NCI-H345 (cell line): Measurements from ENCODE around the gene LYPD6.
A peak's percentile ranks its signal among the peaks of the same experiment; 100 is the strongest.

Experiments
- DNase-seq: peaks from one replicate; lab custom pipeline; 2025; lab: John Stamatoyannopoulos, UW

The LYPD6 gene

DNA sequence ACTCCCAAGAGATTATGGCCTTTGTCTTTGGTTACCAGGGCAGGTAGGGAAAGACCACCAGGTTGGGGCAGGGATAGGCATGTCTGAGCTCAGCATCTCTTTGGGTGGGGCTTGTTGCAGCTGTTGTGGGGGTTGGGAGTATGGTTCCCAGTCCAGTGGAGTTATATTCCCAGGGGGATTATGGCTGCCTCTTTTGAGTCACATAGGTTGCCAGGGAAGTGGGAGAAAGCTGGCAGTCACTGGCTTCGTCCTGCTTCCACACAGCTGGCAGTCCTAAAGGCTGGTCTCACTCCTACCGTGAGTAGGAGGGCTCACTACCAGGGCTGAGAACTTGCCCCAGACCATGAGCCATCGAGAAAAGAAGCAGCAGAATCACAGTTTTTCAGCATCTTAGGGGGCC lies 79.1 kb downstream of the LYPD6 start:
- peak; percentile 86 for DNase-seq

DNA sequence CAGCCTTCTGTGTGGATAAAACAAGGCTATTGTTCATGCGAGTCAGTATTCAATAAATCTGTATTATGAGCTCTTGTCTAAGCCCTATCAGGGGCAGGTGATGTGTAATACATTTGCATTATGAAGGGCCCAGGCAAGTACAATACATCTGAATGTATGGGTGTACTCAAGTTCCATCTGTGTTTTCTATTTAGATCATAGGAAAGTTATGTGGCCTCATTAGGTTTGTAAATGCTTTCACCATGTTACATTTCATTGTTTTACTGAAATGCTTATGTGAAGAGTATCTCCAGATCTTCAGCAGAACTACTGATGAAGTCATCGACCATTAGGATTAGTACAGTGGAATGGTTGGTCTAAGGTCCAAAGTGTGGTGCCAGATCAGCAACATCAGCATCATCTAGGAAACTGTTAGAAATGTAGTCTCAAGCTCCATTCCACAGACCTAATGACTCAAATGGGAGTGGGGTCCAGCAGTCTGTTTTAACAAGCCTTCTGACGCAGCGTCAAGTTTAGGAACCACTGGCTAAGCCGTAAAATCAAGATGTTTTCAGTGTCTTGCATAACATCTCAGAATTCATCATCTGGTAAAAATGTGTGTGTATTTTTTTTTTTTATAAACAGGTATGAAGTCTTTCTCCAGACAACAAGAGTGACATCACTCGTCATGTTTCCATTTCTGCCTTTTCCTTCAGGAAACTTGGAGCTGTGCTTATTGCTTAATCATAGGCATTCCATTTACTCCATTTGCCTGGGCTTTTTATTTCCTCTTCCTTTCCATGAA lies 80.5 kb downstream of the LYPD6 start:
- peak; percentile 77 for DNase-seq

DNA sequence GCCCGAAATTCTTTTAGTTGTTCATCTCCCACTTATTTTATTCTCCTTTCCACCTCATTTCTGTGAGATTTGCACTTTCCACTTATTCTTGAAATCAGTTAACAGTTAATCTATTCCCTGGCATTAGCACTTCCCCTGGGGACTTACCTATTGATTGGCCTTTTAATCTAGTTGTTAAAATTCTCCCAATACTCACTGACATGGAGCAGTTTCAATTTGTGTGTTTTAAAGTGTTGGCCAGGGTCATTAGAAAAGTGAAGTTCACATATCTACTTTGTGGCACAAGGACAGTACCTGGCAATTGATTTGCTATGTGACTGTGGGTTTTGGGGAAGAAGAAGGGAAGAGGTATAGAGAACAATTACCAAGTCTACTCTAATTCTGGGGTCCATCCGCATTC lies 83.1 kb downstream of the LYPD6 start:
- DNase-seq: no peak

DNA sequence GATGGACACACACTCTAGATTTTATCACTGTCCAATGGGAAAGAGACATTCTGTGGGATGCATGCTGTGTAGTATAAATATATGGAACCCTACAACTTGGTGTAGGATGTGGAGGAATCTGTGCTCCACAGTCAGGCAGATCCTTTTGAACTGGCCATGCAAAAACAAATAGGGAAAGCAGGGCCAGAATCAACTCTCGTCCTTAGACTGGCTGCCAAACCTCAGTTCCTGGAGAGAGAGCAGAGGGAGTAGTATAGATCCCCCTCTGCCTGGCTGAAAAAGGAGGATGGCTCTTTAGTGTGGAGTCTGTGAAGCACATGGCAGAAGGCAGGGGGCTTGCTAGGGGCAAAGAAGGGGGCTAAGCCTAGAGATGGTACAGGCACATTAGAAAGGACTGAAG lies 84.7 kb downstream of the LYPD6 start:
- no peak for DNase-seq

DNA sequence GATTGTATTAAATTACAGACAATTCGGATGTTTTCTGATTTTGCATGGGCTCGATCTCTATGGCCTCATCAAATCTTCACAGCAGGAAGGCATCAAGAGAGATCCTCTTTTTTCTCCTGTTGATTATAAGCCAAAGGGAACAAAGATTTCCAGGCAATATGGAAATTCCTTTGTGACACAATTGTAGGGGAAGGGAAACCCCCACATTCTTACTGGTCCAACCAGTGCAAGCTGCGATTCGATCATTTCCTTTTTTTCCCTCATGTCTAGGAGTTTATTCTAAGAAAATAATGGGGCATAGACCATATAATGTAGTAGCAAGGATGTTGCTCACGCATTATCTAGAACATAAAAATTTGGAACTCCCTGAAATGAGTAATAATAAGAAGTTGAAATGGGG lies 87.7 kb downstream of the LYPD6 start:
- no peak for DNase-seq

DNA sequence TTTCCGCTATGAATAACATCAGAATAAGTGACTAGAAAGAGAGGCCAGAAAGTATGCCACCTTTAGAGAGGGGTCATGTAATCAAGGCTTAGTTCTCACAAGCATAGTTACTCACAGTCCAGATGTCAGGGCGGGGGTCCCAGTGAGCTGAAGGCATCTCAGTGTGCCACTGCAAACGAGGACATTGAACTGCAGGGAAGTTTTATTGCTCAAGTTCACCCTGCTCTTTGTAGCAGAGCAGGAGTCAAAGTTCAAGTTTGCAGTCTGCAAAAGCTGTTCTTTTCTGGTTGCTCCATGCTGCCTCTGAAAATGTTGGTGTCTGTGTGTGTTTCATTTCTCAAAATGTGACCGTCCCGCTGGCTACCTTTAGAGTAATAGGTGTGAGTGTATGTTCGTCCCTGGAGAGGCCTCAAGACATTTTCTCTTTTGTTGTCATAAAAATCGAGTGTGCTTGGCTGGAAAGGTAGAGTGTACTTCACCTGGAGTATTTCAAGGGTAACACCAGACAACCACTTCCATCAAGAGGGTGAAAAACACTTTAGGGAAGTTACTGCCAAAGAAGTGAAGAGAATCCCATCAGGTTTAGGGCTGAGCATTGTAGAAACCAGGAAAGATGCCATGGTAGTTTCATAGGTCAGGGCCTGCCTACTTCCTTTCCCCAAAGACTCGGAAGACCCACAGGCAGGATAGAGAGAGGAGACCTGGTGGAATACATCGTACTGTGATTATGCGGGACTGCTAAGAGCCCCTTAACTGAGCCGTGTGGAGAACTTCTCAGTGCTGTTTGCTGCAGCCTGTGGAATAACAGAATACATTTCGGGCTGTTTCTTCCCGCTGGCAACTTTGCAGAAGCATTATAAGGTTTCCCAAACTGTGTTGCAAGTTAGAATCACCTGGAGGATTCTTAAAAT lies 89.9 kb downstream of the LYPD6 start:
- DNase-seq: no peak

DNA sequence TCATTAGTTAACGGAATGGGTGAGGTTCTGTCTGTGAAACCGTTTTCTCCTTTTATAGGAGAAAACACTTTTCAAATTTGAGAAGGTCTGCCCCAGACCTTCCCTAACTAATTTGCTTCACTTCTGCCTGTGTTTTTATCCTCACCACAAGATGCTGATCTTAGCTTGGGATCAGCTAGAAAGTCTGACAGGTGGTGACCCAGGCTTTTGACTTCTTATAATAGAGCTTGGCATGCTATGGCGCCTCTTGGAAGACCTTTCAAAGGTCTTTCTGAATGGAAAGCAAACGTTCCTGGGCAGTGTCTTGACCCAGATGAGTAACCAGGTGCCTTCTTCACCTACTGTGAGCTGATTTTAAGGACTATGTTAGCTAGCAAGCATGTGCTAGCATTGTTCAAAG lies 91.4 kb downstream of the LYPD6 start:
- DNase-seq: no peak

DNA sequence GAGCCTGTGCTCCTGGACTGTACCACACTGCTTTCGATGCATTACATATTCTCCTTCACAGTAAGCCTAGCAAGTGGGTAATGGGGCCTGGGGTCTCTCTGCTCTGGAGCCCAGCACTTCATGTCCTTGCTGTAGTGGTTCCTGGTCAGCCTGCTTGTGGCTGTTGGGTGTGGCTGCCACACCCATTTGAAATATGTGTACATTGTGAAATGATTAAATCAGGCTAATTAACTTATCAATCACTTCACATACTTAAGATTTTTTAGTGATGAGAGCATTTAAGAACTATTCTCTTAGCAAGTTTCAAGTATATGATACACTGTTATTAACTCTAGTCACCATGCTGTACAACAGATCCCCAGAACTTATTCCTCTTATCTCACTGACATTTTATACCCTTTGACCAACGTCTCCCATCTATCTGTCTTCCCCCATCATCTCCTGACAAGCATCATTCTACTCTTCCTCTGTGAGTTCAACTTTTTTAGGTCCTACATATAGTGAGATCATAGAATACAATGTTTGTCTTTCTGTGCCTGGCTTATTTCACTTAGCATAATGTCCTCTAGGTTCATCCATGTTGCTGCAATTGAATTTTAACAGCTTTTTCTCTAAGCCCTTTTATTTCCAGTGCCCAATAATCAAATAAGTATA lies 92.1 kb downstream of the LYPD6 start:
- DNase-seq: no peak

DNA sequence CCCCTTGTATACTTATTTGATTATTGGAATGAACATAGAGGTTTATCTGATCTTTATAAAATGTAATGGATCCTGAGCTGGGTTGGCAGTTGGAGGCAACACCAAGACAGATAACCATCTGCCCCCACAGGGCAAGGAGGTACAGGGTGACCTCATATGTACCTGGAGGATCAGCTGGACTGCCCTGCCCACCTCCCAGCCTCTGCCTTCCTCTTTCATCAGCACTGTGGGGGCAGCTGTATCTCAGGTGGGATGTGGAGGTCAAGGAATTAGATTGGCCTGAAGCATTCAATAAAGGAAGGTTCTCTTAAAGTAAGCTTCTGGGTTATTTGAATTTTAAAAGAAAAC lies 92.6 kb downstream of the LYPD6 start:
- DNase-seq: no peak

DNA sequence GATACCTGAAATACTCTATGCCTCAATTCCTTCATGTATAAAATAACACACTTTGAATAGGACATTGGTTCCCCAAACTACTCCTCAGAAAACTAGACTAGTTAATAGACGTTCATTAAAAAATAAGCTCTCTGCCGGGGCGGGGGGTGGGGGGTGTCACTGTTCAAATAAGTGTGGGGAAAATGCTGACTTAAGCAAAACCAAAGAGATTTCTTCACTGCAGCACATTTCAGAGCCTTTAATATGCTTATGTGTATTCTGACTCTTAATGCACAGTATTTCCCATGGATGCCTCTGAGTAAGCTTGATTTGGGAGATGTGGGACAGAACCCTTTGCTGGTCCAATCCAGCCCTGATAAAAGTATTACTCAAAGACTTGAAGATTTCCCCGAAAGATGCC lies 93.2 kb downstream of the LYPD6 start:
- no peak for DNase-seq

DNA sequence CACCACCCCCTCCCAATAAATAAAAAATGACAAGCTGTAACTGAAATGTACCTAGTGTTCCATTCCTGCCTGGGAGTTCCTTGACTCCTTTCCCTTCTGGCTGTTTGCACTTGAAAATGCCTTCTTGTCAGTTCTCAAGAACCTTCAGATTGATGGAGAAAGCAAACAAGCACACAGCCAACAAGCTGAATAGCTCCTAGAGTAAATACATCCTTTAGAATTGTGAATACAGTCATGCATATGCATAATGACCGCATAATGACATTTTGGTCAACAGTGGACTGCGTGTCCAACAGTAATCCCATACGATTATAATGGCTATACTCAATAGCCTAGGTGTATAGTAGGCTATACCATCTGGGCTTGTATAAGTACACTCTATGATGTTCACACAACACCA lies 97.0 kb downstream of the LYPD6 start:
- peak; percentile 4 for DNase-seq

DNA sequence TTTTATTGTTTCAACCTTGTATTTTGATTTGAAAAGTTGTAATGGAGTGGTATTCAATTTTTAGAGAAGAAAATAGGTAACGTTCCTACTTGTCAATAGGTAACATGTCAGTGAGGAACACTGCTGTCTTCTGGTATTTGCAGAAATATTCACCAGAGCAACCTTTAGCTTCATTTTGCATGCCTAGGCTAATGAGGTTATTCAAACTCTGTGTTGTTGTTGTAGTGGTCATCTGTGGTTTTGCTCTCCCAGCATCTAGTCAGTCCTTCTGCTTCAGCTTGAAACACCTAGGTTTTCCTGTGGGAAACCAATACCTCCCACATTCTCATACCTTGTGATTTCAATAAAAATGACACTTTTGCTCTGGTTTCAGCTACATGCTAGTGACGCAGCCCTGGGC lies 98.4 kb downstream of the LYPD6 start:
- DNase-seq: no peak

DNA sequence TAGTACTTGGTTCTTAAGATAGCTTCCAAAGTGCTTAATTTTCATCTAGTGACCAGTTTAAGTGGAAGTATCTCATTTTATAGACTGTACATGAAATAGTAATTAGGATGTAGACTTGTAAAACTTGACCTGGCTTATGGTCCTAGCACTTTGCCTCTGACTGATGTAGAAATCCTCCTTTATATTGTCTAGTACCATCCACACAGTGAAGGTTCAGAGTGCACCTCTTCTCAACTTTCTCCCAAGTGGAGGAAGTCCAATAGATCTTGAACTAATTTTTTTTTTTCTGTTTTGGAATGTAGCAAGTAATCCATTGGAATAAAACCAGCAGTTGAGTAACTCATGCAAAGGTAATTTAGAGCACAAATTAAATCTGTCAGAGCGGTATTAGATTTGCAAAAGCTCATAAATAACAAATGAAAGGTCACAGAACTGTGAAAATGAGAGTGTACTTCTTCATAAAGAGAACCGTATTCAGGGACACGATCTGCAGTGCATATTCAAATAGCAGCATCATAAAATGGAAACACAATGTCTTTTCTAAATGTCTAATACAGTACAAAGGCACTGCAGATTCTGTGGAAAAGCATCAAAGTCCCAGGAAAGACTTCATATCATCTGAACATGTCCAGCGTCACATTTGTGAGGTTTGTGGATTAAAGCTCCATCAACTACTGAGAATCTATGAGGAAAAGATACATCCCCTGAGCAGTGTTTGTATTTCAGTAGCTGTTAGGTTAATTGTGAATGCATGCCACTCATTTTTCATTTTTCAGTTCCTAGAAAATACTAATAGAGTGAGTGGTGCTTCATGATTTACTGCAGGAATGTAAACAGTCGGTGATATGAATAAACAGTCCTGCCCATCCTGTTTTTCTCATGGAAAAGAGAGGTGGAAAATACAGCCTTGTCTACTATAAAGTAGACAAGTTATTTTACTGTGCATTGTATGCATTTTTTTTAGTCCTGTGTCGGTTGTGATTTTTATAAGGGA lies 100.7 kb downstream of the LYPD6 start:
- no peak for DNase-seq

DNA sequence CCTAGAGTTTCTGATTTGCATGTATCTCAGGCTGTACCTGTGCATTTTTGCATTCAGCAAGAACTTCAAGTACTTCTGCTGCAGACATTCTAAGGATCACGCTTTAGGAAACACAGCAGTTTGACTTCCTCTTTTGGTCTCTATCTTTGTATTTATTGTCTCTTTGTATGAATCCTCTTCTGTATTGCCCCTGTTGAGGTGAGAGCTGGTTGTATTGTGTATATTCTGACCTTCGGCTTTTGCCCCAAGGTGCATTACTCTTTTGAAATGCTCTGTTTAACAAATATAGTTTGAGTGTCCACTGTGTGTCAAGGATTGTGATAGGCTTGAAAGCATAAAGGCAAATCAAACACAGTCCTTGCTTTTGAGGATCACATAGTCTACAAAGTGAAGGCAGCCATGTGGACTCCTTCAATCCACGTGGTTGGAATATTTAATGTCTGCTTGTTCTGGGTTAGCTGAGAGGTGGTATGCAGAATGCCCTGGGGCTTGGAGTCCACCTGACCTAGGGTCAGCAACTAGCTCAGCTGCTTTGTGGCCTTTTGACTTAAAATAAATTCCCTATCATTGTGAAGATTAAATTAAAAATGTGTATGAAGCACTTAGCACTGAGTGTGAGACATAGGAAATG lies 108.1 kb downstream of the LYPD6 start:
- no peak for DNase-seq

DNA sequence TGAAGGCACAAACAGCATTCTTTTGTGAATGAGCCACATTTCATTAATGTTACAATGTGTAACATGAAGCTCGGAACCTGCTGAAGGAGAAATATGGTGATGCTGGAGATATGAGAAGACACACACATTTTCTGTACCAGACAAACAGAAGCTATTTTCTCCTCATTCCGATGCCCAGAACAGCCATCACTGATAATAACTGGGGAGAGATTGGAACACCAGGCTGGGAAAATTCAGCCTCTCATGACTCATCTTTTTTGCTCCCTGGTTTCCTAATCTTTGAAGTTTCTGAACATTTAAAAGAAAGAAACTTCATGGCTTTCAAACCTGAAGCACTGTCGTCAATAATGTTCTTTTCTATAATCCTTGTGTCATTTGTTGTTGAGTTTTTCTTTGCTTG lies 110.9 kb downstream of the LYPD6 start:
- no peak for DNase-seq

DNA sequence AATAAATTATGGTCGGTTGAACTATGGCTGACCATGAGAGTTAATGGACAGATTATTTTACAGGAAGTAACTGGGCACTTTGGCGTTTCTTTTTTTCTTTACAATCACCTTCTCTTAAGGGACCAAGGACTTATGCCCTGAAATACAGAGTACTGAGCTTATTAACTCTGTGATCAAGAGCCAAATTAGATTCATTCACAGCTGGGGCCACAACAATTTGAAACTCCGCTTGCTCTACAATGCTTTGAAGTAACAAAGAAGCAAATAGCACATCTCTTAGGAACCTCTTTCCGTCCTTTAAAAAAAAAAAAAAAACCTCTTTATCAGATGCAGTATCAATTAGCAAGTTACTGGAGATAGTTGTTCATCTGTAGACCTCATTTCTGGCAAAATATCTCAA lies 112.0 kb downstream of the LYPD6 start:
- DNase-seq: no peak

DNA sequence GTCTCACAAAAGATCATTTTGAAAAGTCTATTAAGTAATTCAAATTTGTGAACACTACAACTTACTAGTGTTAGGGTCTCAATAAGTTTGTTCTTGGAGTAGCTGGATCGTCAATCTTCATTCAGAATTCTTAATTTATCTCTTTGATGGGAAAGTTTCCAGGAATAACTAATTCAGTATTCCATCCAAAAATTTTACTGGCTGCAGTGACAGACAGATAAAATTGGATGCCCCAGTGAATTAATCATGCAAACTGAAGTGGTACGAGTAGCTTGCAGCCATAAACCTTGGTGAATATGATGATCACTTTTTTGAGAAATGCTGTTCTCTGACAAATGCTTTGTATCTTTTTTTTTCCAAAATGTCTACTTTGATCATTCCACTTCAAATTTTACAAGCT lies 112.8 kb downstream of the LYPD6 start:
- DNase-seq: no peak

DNA sequence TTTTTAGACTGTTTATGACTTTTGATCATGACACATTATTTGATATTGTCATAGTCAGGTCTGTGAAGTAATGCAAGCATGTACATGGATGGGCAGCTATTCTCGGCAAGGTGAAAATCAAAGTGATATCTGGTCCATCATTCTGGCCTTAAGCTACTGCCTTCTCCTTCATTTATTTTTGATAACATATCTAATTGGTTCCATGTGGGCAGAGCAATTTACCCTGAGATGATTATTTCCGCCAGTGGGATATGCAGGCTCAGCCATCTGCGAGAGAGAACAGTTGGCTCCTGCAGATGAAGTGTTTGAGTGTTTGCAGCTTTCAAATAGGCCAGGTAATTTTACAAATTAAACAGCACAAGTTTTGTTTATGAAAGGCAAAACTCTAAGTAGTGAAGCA lies 116.4 kb downstream of the LYPD6 start:
- DNase-seq: no peak

DNA sequence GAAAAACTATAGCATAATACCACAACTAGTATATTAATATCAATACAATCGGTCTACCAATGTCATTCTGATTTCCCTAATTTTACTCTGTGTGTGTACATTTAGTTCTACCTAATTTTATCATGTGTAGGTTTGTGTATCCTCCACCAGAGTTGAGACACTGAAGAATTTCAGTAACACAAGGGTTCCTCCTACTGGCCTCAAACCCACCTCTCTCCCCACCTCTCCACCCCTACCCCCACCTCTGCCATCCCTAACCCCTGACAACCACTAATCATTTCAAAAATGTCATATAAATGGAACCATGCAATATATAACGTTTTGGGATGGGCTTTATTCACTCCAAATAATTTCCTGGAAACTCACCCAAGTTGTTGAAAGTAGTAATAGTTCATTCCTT lies 117.9 kb downstream of the LYPD6 start:
- DNase-seq: no peak

DNA sequence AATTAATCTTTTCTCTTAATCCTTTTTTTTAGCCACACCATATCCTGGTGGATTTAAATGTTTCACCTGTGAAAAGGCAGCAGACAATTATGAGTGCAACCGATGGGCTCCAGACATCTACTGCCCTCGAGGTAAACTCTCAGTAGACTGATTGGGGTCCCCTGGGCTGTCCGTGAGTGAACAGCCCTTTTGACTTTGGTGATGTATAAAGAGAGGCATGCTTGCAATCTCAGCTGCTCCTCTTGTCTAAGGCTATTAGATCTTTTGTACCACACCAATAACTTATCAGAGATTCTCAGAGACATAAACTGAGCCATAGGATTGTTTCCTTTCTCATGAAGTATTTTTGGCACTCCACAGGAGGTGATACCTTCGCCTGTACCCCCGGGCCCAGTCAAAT lies 118.6 kb downstream of the LYPD6 start:
- DNase-seq: no peak
